Hematopoietic multipotent progenitor cell (in vitro differentiated cells): ENCODE results near the gene MAGEA4. TPM values are rescaled to one million over a fixed set of nuclear protein-coding genes. Genes with fewer than 3 reads are reported as not detected.
"Not testable (repeated sequence)": the region's sequence is repeated elsewhere in the genome, so short reads cannot be mapped to it uniquely, and the experiment has no call there.

Experiments
- DNase-seq, 3 donors: peaks; one replicate each; pipeline ENCODE4 v3.0.0-alpha.2; 2011 to 2015; ENCODE audit warnings: low read depth in 2 of 3, low spot score in 2 of 3
- total RNA-seq: library from RNA; depleted of rRNA; stranded (reverse); fragments of >200 nt; gene quantifications from one replicate; pipeline ENCODE4 v1.2.3, GENCODE V29; 2012

The MAGEA4 gene, protein sequence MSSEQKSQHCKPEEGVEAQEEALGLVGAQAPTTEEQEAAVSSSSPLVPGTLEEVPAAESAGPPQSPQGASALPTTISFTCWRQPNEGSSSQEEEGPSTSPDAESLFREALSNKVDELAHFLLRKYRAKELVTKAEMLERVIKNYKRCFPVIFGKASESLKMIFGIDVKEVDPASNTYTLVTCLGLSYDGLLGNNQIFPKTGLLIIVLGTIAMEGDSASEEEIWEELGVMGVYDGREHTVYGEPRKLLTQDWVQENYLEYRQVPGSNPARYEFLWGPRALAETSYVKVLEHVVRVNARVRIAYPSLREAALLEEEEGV
- total RNA-seq, result not detected

GRCh38 chrX:151912780-151913179 is at the start of gene MAGEA4:
TSS of gene MAGEA4 (plus strand) at chrX:151912889. CDS start at chrX:151923665, 10,776 bp downstream.
- DNase-seq, result no peak

GRCh38 chrX:151870602-151871001 is 42.1 kb upstream of the MAGEA4 start:
- no peak for DNase-seq

DNA sequence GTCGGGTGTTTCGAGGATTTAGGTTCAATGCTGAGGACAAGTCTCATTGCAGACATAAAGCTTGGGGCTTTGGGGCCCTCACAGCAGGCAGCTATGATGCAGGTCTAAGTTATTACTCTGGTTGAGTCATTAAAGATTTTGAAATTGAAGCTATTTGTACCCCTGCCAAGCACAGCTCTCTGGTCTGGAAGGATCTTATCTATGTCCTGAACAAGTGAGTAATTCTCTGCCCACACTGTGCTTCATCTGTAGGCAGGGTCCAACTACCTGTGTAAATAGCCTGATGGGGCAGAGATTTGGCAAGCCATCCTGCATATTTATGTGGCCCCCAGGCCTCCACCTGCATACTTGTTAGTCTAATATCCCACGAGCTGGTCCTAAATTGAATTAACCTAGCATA is 41.4 kb upstream of the MAGEA4 start:
- no peak for DNase-seq

DNA sequence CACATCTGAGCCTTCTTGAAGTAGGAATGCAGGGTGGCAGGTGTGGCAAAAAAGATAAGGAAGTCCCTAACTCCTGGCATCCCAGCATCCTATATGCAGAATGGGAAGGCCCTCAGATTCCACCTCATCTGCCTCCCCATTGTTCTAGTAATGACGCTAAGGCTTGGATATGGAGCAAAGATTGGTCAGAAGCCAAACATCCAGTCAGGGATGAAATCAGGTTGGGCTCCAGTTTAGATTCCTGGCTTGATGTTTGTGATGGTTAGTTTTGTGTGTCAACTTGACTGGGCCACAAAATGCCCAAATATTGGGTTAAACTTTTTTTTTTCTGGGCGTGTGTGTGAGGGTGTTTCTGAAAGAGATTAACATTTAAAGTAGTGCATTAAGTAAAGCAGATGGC is 39.6 kb upstream of the MAGEA4 start:
- DNase-seq, result no peak

- no peak for DNase-seq
Observed at GRCh38 chrX:151875270-151876026, 37.2 kb upstream of the MAGEA4 start.

- no peak for DNase-seq
Observed at GRCh38 chrX:151878574-151878973, 34.1 kb upstream of the MAGEA4 start.

GRCh38 chrX:151879856-151880255 is 32.8 kb upstream of the MAGEA4 start:
- no peak for DNase-seq

- DNase-seq, result no peak
Observed at GRCh38 chrX:151880895-151881294, 31.8 kb upstream of the MAGEA4 start.

DNA sequence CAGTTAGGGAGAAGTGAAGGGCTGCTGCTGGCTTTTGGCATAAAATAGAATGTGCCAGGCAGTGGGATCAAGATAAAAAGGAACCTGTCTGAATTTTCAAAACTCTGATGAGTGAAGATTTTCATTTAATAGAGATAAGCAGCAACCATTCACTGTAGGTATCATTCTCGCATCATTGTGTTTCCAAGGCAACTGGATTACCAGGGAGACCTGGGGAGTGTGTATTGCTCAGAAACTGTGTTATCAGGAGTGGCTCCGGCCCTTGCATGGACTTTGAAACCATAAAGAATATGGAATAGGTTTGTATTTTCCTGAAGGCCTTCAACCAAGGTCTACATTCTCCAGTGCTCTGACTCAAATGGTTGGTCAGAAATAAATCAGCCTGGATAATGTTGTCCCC is 23.3 kb upstream of the MAGEA4 start:
- no peak for DNase-seq

DNA sequence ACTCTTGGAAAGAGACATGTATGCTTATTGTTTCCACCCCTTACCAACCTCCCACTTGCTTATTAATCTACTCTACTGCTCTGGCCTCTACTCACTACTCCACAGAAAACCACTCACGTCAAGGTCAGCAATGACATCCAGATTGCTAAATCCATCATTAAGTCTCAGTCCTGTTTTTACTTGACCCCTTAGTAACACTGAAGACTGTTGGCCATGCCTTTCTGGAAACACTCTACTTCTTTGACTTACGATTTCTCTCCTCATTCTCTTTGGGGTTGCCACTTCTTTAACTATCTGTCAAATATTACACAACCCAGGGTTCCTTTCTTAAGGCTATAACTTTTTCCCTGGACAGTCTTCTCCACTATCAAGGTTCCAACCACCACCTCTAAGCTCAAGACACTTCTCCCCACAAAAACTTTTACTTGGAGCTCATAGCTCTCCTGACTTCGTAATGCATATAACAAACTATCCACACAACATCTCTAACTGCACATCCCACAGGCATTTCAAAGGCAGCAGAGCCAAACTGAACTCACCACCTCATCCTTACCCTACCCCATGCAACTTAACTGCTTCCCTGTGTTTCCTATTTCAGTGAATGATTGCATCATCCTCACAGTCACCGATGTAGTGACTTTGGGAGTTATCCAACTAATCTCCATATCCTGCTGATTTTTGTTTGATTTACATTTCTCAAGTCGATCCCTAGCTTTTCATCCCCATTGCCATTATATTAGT is 15.8 kb upstream of the MAGEA4 start:
- DNase-seq, result no peak

GRCh38 chrX:151899622-151900021 is 13.1 kb upstream of the MAGEA4 start:
- DNase-seq, result no peak

DNA sequence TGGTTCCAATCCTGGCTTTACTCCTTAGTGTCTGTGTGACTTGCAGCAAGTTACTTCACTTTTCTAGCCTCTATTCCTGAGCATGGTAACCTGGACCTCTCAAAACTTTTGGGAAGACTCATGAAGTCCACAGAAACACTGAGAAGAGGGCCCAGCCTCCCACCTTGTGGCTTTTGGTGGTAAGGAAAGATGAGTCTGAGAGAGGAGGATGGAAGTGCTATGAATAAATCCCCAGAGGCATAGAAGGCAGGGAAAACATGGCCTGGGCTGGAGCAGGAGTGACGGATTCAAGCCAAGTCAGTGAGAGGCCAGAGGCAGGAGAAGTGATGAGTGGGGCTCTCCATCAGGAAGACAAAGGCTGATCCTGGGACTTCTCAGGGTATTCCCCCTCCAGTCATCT is 10.9 kb upstream of the MAGEA4 start:
- no peak for DNase-seq

DNA sequence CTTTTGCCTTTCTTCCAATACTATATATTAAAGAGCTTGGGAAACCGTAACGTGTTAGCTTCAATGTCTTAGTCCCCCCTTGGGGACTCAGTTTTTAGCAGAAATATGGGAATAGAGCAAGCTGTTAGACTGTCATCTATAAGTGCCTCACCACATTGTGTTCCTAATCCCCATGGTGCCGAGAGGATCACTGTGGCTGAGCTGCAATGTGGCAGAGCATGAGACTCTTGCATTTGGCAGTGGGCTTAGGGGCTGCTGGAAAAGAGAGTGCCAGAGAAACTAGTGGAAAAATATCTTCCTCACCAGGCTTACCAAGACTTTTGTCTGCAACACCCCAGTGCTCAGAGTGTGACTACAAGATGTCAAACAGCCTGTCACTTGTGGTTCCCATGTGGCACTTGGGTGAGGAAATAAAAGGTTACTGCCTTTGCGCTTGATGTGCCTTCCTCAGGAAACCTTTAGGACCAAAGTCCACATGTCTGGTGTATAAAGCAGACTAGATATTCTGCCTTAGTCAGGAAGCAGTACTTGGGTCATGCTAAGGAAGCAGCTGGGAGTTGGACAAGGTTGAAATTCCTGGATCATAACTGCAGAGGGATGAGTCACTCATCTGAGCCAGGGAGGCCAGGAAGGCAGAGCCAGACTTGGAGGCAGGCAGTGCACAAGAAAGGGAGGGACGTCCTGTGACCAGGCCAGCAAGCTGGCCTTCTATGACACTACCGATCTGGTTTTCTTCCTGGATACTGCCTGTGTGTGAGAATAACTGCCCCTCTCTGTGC is 9.7 kb upstream of the MAGEA4 start:
- no peak for DNase-seq

DNA sequence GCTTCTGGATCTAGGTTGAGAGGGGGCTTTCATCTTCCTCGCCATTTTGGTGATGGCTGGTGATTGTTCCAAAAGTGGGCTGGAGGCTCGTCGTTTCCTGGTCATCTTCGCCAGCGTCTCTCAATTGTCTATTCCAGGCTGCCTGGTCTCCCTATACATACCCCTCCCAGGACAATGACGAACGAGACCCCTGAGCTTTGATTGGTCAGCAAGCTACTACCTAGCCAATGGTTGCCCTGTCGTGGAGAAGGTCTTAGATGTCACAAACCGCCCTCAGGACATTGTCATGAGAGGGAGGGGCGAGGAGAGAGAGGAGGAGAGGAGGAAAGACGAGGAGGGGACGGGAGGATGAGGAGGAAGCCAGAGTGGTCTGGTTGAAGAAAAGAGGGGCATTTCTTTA is 7.7 kb upstream of the MAGEA4 start:
- DNase-seq, result no peak

- DNase-seq, result no peak
Observed at GRCh38 chrX:151912221-151912620, 468 bp upstream of the MAGEA4 start.

- not testable (repeated sequence) for DNase-seq
Observed at GRCh38 chrX:151918736-151919135, 6.0 kb downstream of the MAGEA4 start.

- DNase-seq, result no peak
Observed at GRCh38 chrX:151919610-151920009, 6.9 kb downstream of the MAGEA4 start.

DNA sequence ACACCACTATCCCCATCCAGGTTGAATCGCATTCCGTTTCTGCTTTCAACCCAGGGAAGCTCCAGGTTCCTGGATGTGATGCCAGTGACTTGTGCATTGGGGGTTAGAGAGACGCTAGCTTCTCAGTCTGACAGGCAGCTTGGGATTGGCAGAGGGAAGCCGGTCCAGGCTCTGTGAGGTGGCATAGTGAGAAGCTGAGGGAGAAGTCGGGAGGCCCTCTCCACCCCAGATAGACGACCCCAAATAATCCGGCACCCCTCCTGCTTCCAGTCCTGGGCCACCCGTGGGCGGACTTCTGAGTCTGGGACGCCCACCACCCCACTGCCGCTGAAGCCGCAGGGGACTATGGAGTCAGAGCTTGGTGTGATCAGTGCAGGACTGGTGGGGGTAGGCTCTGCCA is 7.4 kb downstream of the MAGEA4 start:
- no peak for DNase-seq

GRCh38 chrX:151920530-151920929 is 7.8 kb downstream of the MAGEA4 start:
- no peak for DNase-seq

- DNase-seq, result no peak
Observed at GRCh38 chrX:151921292-151921691, 8.6 kb downstream of the MAGEA4 start.

- DNase-seq, result no peak
Observed at GRCh38 chrX:151921866-151922265, 9.2 kb downstream of the MAGEA4 start.
